GM12878 (cell line): ENCODE data around the gene DNAJC4. TPM values are rescaled to one million over a fixed set of nuclear protein-coding genes. Genes with fewer than 3 reads are reported as not detected.

Source experiments
- ATAC-seq: fragments of 200-7000 bp; cut with Tn5 transposase; 3 replicates; pipeline ENCODE4 v1.9.1; 2020; ENCODE audit warnings: mild to moderate bottlenecking, moderate library complexity
- BruUV-seq: library from RNA; stranded (reverse); fragments of 400-500 nt; replicated peaks from 2 replicates; lab custom pipeline; 2021; lab: Mats Ljungman, UMichigan
- CTCF ChIA-PET: fragments of 300-600 bp; sonication (Branson Sonifier 250); formaldehyde crosslinking; extraction: SDS; loops from one replicate; lab custom pipeline; 2021; ENCODE audit warnings: inconsistent platforms; lab: Yijun Ruan, JAX
- POLR2A ChIA-PET: fragments of 350-600 bp; formaldehyde crosslinking; extraction: SDS; loops from one replicate; lab custom pipeline; 2021; ENCODE audit warnings: inconsistent platforms; lab: Charles Lee
- RAD21 ChIA-PET: fragments of 300-600 bp; sonication (Branson Sonifier 250); formaldehyde crosslinking; loops from one replicate; lab custom pipeline; 2023; ENCODE audit warnings: antibody characterized with exemption; ENCODE audit not compliant: unreplicated experiment; lab: Charles Lee
- SMC1A ChIA-PET: fragments of 300-600 bp; sonication (Branson Sonifier 250); formaldehyde crosslinking; loops from one replicate; lab custom pipeline; 2023; ENCODE audit not compliant: unreplicated experiment, uncharacterized antibody; lab: Charles Lee
- DNase-seq: peaks from one replicate; pipeline ENCODE4 v3.0.0-alpha.2; 2011; ENCODE audit warnings: low read depth, low spot score
- FAIRE-seq: peaks from 3 replicates; lab custom pipeline; 2011; peaks lifted over from hg19 to GRCh38; lab: Jason Lieb, UNC
- H2AFZ ChIP-seq: 2 replicates; pipeline ENCODE4 v1.6.0; 2011; ENCODE audit warnings: low read depth, low read length, control low read depth; ENCODE audit not compliant: control insufficient read depth
- H3K27ac ChIP-seq: 2 replicates; pipeline ENCODE4 v1.5.1; 2011; ENCODE audit warnings: control low read depth; ENCODE audit not compliant: control insufficient read depth, insufficient read depth
- H3K27me3 ChIP-seq, 2 experiments: replicated peaks in 1 of 2; 2 replicates each; pipeline versions ENCODE4 v1.6.0 to v1.6.1; 2011; ENCODE audit warnings: low read length in 1 of 2; ENCODE audit not compliant: control insufficient read depth in 2 of 2, insufficient read depth in 2 of 2
- H3K36me3 ChIP-seq, 2 experiments: 2 replicates each; pipeline ENCODE4 v1.5.1; 2011; ENCODE audit warnings: low read length in 1 of 2; ENCODE audit not compliant: control insufficient read depth in 2 of 2, insufficient read depth in 2 of 2
- H3K4me1 ChIP-seq: 2 replicates; pipeline ENCODE4 v1.6.1; 2011; ENCODE audit warnings: mild to moderate bottlenecking, low read length, moderate library complexity, mixed read lengths; ENCODE audit not compliant: control insufficient read depth, insufficient read depth
- H3K4me2 ChIP-seq: 2 replicates; pipeline ENCODE4 v1.6.0; 2011; ENCODE audit warnings: control low read depth; ENCODE audit not compliant: control insufficient read depth, insufficient read depth
- H3K4me3 ChIP-seq: fragments of 200-600 bp; sonication (generic); 2 replicates; pipeline ENCODE4 v1.5.1; 2016
- H3K79me2 ChIP-seq: 2 replicates; pipeline ENCODE4 v1.6.0; 2011; ENCODE audit warnings: low read length; ENCODE audit not compliant: control insufficient read depth, insufficient read depth
- H3K9ac ChIP-seq: 2 replicates; pipeline ENCODE4 v1.8.0; 2011; ENCODE audit warnings: low read length, control low read depth, mixed read lengths; ENCODE audit not compliant: control insufficient read depth, insufficient read depth
- H3K9me3 ChIP-seq: replicated peaks from 3 replicates; pipeline ENCODE4 v1.5.1; 2011; ENCODE audit warnings: mild to moderate bottlenecking, low read length; ENCODE audit not compliant: control insufficient read depth, insufficient read depth
- H4K20me1 ChIP-seq: 2 replicates; pipeline ENCODE4 v1.6.0; 2011; ENCODE audit not compliant: control insufficient read depth, insufficient read depth
- CTCF ChIP-seq, 3 experiments: IDR thresholded peaks in 2 of 3; conservative IDR thresholded peaks in 1 of 3; 2 replicates each; pipeline ENCODE4 v1.5.1; 2011; ENCODE audit warnings: low read depth in 3 of 3, low read length in 3 of 3, mild to moderate bottlenecking in 3 of 3, control low read depth in 2 of 3, moderate library complexity in 2 of 3, inconsistent platforms in 1 of 3, mixed read lengths in 1 of 3; ENCODE audit not compliant: control insufficient read depth in 2 of 3, insufficient read depth in 1 of 3; ENCODE audit errors: extremely low read depth in 1 of 3
- HDAC2 ChIP-seq: fragments of 200-600 bp; sonication (generic); IDR thresholded peaks from 2 replicates; pipeline ENCODE4 v1.6.1; 2017
- JUND ChIP-seq: IDR thresholded peaks from 2 replicates; pipeline ENCODE4 v1.6.1; 2012; ENCODE audit warnings: low read depth, mild to moderate bottlenecking, low read length, improper control_type of control experiment, moderate library complexity
- SP1 ChIP-seq: IDR thresholded peaks from one replicate; pipeline ENCODE4 v1.6.1; 2011; ENCODE audit warnings: low read depth, low read length
- WGBS: methylation state at CpG from one replicate; pipeline ENCODE4 v1.1.6; 2016; ENCODE audit warnings: low lambda C conversion rate; ENCODE audit not compliant: insufficient replicate concordance, insufficient coverage; ENCODE audit errors: missing lambda C conversion rate; 5-methylcytosine and 5-hydroxymethylcytosine counted together
- in situ Hi-C: fragments of 300-500 bp; cut with MboI; formaldehyde crosslinking; loops from 9 replicates; pipeline ENCODE4 v1.14.3; 2018; ENCODE audit warnings: mixed read lengths
- intact Hi-C: fragments of 100-400 bp; cut with micrococcal nuclease; formaldehyde crosslinking; loops from one replicate; pipeline ENCODE4 v1.14.2; 2022; ENCODE audit not compliant: unreplicated experiment
- polyA plus RNA-seq, 11 experiments: library from polyadenylated mRNA; depleted of rRNA in 4 of 11; unstranded in 6 of 11; stranded (reverse) in 5 of 11; fragments of >200 nt; fragmentation: Nextera tagmentation in 4 of 11; fragmentation: Illumina TruSeq in 1 of 11; extraction: Ambion mirVana in 4 of 11; extraction: Trizol in 1 of 11; gene quantifications; 1 replicate in 1 of 11; 2 replicates in 10 of 11; pipeline versions ENCODE4 v1.2.1 to v1.2.3, GENCODE V29; 2011 to 2016; ENCODE audit warnings: inconsistent platforms in 2 of 11, missing spikeins in 2 of 11, low read depth in 1 of 11
- total RNA-seq, 4 experiments: library from RNA; depleted of rRNA in 3 of 4; stranded (reverse); fragments of >200 nt in 3 of 4; fragmentation: Illumina TruSeq in 1 of 4; extraction: Trizol in 1 of 4; gene quantifications; 2 replicates each; pipeline versions ENCODE4 v1.2.1 to v1.2.3, GENCODE V29; 2013 to 2021
- TF ChIP-seq, protein P1 (sequence below): IDR thresholded peaks from 2 replicates; pipeline ENCODE4 v1.6.1; 2012; ENCODE audit warnings: low read depth, low read length, improper control_type of control experiment
- TF ChIP-seq, protein P2 (sequence below): fragments of 450-650 bp; IDR thresholded peaks from 2 replicates; pipeline ENCODE4 v1.6.1; 2017; ENCODE audit warnings: mild to moderate bottlenecking, moderate library complexity

DNAJC4 gene
- total and polyA plus RNA-seq, 10 of the 15 experiments (the other 5 are each of a cell fraction or from before 2014, with no cell fraction given): 3.7 to 64.9 (median 30.1) TPM

DNA sequence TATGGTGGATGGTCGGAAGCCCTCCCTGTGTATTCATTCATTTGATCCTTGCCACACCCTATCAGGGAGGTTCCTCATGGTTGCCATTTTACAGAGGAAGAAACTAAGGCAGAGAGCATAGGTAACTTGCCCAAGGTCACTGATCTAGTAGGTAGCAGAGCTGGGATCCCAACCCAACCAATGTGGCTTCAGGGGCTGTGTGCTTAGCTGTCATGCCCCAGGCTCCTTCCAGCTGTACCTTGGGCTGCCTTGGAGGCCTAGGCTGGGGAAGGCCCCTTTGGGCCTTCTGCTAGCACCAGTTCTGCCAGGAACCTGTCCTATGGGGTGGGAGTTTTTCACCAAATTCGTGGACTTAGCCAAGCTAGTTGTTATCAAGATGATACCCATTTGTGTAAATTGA lies 45.5 kb downstream of the DNAJC4 start (continued):
- TF ChIP-seq CTCF (IDR thresholded peaks at IDR 0.05 in 2 of 3, conservative IDR thresholded peaks at IDR 0.05 in 1 of 3; ENCODE audit: control insufficient read depth in 2 of 3, extremely low read depth in 1 of 3, insufficient read depth in 1 of 3, low read depth in 3 of 3, low read length in 3 of 3) (no peak), HDAC2 (no peak)

- Histone ChIP-seq H3K9me3 (no peaks in the 10 kb centered on the region), H4K20me1 (no peaks in the 10 kb centered on the region; the same call in 1 of the 2 replicates), H3K27ac (no peak overlapping the region), H3K27me3 (no peaks in the 10 kb centered on the region)
- RAD21 ChIA-PET: interaction anchor here (0.6 kb wide), 1 partner anchor 25 kb away, joined by 3 read pairs; no protein-coding TSS in a partner anchor
- no TSS peak for BruUV-seq
- no peak for TF ChIP-seq JUND
- TF ChIP-seq, protein P1, sequence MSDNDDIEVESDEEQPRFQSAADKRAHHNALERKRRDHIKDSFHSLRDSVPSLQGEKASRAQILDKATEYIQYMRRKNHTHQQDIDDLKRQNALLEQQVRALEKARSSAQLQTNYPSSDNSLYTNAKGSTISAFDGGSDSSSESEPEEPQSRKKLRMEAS: no peak
- TF ChIP-seq, protein P2, sequence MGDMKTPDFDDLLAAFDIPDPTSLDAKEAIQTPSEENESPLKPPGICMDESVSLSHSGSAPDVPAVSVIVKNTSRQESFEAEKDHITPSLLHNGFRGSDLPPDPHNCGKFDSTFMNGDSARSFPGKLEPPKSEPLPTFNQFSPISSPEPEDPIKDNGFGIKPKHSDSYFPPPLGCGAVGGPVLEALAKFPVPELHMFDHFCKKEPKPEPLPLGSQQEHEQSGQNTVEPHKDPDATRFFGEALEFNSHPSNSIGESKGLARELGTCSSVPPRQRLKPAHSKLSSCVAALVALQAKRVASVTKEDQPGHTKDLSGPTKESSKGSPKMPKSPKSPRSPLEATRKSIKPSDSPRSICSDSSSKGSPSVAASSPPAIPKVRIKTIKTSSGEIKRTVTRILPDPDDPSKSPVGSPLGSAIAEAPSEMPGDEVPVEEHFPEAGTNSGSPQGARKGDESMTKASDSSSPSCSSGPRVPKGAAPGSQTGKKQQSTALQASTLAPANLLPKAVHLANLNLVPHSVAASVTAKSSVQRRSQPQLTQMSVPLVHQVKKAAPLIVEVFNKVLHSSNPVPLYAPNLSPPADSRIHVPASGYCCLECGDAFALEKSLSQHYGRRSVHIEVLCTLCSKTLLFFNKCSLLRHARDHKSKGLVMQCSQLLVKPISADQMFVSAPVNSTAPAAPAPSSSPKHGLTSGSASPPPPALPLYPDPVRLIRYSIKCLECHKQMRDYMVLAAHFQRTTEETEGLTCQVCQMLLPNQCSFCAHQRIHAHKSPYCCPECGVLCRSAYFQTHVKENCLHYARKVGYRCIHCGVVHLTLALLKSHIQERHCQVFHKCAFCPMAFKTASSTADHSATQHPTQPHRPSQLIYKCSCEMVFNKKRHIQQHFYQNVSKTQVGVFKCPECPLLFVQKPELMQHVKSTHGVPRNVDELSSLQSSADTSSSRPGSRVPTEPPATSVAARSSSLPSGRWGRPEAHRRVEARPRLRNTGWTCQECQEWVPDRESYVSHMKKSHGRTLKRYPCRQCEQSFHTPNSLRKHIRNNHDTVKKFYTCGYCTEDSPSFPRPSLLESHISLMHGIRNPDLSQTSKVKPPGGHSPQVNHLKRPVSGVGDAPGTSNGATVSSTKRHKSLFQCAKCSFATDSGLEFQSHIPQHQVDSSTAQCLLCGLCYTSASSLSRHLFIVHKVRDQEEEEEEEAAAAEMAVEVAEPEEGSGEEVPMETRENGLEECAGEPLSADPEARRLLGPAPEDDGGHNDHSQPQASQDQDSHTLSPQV: no peak
- no peak for TF ChIP-seq SP1
- TF ChIP-seq, all 136 proteins: peak for 0
- Histone ChIP-seq H2AFZ (no peak overlapping the region), H3K9ac (no peak overlapping the region), H3K4me2 (no peak overlapping the region), H3K79me2 (peaks cover 6% of the 10 kb centered on the region), H3K36me3 (peaks cover 0 to 3% of the 10 kb centered on the region in 2 experiments; a peak in 1 of 4 replicates), H3K4me1 (0 out of 2 replicates have a peak, but pooled peaks cover 2% of the 10 kb centered on the region), H3K4me3 (no peak overlapping the region)
- ATAC-seq (no peak), FAIRE-seq (no peak), DNase-seq (no peak)
- ChIA-PET CTCF (interaction anchor here (0.9 to 3.5 kb wide), 3 partner anchors 14 to 28 kb away, joined by 3 to 10 read pairs (median 8); no protein-coding TSS in a partner anchor), SMC1A (interaction anchor here (1.8 kb wide), 1 partner anchor 27 kb away, joined by 7 read pairs; no protein-coding TSS in a partner anchor), POLR2A (no interaction called here)
- in situ Hi-C loops: no loop called here
- 82% methylated on average over 17 of the region's 17 CpGs for whole genome bisulfite sequencing
- intact Hi-C loops: no loop called here
Observed at GRCh38 chr11:64276653-64277431, 46.5 kb downstream of the DNAJC4 start.
